HG03135 (cell line): Measurements from ENCODE around the gene PYROXD2.
"Not testable (repeated sequence)": the region's sequence is repeated elsewhere in the genome, so short reads cannot be mapped to it uniquely, and the experiment has no call there.

Experiments
- ATAC-seq: cut with Tn5 transposase; IDR thresholded peaks from one replicate; pipeline ENCODE4 v1.9.1; 2021; ENCODE audit warnings: mild to moderate bottlenecking, moderate library complexity; ENCODE audit not compliant: unreplicated experiment

PYROXD2 gene

DNA sequence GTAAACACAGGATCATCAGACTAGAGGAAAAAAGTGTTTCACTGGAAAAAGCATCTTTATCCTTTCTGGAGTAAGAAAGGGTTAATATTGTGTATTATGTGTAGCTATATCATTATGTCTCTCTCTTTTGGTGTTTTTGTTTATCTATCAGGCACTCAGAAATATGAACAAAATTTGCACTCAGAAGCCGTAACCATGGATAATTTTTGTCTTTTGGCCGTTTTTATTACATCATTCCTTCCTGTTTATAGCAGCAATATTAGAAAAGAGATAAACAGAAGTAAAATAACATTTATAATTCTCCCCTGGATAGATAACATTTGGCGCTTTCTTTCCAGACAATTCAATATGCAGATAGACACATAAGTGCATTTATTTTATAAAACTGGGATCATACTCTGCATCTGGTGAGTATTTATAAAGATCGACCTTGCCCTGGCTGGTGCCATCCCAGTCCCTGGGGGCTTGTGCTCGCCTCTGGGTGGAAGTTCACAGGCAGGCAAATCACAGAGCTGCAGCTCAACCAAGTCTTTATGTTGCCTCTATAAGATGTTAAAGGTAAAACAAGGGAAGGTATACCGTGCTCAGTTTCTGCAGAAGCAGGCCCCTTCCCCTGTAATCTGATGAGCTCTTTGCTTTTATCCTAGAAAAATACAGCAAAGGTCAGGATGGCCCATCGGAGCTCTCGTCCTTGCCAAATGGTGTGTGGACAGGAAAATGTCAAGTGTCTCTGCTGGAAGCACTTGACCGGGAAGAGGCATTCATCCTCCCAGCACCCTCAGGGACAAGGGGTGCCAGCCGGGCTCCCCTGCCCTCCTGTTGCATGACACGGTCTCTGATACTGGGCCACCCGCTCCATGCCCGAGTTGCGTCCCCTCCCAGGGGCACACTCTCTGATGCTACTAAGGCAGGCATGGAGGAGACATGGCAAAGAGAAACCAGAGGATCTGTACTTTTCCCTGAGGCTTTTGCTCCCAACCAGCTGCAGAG, 43.9 kb downstream of the PYROXD2 start:
- ATAC-seq = no peak

DNA sequence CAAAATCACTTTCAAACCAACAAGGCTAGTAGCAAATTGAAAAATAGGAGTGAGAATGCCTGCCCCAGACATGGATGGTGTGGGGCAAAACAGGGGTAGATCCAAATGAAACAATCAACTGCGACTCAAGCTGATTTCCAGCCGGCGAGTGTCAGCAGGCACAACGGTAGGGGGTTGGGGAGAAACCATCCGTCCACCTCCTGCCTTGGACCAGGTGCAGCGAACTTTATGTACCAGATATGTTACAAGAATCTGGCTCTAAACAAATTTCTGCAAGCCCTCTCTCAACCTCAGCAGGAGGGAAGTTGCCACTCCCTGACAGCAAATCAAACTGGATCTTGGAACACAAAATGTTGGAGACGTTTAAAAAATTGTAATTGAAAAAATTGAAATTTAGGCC, 45.2 kb downstream of the PYROXD2 start:
- ATAC-seq = no peak

DNA sequence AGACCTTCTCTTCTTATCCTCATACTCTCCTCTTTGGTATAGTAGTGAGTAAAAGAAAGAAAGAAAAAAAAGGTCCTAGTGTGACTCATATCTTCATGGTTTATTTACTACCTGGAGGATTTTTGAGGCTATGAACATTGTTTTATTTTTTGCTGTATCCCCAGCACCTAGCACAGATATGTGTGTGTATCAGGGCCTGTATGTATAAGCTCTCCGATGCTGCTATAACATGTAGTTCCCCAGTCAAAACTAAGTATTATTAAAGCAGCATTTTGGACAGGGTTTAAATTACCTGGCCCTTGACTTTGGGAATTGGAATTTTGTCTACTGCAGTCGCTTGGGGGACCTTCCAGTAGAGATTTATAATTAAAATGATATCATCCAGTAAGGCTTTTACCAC, 46.3 kb downstream of the PYROXD2 start:
- no peak for ATAC-seq

DNA sequence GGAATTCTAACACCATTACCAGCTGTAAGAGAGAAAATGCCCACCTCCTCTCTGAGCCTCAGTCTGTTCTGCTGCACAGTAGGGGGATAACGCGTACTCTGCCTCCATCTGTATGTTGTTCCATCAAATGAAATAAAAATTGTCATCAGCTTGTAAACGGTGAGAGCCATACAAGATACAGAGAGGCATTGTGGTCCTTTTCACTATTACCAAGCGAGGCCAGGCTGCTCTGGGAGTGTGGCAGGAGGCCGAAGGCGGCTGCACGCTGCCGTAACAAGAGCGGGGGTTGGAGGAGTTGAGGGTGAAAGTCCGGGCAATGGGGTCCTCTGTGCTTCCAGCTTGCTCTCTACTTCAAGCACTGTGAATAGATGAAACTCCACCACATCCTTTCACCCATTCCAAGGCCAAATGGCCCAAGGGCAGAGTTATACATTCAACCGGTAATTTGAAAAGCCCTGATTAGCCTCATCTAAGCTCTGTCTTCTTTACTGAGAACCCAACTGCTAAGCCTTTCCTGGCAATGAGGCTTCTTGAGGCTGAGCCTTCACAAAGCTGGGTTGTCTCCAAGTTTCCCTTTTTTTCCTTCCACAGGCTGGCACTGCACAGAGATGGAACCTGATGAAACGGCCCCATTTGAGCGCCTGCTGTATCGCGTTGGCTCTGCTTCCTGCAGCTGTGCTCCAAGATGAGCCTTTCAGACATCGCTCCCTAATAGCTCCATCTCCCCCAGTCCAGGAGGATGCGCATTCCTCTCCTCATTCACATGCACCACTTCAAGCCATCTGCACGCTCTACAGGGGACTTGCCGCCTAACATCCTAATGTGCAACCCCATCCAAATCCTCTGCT, 47.2 kb downstream of the PYROXD2 start:
- no peak for ATAC-seq

DNA sequence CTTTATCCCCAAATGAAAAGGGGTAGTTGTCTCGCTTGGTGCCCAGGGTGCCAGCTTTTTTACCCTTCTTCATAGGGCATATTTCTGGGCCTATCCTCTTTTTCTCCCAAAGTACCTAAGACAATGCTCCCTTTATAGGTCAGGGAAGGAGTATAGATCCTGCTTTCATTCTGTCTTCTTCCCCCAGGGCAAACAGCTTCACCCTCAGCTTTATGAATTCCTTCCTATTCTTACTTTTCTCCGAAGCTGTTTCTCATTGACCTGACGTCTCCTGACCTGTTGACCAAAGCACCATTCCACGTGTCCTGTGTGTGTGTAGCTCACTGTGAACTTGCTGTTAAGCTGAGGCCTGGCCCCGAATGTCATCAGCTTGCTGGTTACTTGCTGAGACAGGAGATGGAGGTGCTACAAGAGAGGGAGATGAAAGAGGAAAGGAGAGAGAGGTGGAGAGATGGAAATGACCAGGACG, 48.9 kb downstream of the PYROXD2 start:
- no peak for ATAC-seq

DNA sequence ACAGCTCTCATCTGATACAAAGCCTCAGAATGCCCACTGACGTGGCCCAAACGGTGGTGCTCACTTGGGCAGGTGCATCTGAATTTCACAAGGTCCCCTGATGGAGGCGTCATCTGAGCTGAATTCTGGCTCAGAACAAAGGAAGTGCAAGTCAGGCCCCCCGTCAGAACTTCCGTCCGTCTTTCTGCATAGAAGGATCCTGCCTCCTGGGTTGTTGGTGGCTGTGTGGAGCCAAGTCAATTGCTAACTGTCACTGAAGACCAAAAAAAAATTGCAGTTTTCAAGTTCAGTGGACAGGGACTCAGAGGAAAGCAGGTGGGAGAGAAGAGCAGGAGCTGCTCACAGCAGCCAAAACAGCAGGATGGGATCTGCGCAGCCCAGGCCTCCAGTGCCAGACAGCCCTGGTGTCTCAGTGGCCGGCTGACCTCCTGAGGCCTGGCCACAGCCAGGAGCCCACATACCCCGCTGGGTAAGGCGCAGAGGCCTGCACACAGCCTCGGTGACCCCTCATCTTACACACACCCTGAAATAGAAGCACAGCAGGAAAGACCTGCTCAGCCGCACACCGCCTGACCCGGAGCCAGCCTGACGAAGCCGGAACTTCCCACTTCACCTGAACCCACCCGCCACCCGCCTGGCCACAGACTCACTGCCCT, 49.4 kb downstream of the PYROXD2 start:
- ATAC-seq = no peak

DNA sequence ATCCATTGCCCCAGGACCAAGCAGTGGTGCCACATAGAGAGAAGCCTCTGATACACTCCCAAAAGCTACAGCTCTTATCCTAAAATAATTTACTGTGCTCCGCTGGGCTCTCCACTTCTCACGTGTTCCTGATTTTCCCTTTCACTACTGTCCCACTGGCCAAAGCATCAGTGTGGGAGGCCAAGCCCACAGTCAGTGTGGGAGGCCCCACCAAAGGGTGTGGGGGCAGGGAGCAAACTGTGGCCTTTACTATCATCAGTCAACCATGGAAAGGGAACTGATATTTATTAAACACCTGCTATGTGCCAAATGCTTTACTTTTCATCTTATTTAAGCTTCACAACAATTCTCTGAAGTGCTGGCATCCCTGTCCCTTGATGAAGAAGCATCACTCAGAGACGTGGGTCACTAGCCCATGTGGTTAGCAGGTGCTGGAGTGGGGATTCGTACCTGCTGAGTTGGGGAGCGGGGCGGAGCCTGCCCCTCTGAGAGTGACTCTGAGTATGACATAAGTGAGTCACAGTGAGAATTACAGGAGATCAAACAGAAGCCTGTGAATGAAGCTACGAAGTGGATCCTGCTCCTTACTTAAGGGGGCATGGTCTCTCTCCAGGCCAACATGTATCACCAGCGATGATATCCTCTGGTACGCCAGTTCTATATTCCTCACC, 50.4 kb downstream of the PYROXD2 start:
- ATAC-seq = no peak

DNA sequence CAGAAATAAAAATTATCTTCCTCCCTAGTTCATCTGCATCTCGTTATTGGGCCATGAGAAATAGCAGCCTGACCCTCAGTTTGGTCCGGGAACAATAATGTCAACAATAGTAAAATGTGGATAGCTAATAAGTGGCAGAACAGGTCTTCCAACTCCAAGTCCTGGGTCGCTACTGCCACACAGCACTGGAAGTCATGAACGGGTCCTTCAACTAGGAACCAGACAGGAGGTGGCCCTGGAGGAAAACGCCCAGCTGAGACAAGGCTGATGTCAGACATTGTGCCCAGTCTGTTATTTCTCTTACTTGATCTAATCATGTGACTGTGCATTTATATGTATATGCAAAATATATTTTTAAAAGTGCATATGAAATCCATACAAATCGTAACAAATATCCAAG, 51.8 kb downstream of the PYROXD2 start:
- no peak for ATAC-seq

DNA sequence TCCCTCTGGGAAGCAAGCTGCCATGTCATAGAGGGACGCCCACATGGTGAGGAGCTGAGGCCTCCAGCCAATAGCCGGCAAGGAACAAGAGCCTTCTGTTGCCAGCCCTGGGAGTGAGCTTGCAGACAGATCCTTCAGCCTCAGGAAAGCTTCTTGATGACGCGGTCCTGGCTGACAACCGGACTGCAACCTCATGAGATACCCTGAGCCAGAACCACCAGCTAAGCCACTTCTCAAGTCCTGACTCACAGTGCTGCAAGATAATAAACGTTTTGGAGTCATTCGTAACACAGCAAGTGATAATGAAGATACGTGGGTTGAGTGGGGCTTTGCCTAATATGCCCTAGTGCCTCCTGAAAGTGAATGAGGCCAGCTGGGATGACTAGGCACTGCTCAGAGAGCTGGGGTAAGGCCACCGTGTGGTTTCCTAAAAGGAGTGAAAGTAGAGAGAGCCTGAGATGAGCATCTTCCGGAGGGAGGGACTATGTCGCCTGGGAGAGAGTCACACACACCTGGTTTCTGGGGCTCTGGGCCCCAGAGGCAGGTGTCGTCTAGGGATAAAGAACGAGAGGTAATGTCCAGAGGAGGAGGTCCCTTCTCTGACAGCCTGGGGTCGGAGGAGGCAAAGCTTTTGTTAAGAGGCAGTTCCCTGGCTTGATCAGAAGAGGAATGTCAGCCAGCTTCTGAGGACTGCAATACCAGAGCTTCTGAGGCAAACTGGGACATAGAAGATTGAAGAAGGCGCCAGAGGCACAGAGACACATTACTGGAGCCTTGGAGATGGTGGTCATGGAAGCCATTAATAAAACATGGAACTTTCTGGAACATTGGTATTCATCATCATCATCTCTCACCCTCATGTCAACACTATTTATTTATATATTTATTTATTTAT, 53.6 kb downstream of the PYROXD2 start:
- ATAC-seq = no peak

DNA sequence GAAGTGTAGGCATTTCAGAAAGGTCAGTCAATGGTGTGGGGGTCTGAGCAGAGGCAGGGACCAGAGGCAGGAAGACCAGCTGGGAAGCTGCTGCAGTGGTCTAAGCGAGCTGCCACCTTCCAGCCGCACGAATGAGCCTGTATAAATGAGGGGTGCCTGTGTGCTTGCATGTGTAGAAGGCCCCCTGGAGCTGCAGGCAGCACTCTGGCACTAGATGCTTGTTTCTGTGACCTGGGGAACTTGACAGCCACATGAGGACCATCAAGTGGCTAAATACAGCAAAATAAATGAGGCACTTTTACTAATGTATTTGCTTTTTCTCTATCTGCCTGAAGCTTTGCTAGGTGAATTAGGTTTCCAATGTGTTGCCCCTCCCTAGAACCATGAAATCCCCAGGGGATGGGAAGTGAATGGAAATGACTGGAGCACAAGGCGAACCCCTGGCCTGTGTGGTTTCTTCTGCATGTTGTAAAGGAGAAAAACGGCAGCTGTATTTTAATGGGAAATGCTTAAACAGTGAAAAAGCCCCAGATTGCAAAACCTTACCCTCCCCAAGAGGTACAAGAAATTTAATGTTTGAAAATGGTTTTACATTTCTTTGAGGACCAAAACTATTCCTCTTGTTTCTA, 57.7 kb downstream of the PYROXD2 start:
- ATAC-seq = no peak

DNA sequence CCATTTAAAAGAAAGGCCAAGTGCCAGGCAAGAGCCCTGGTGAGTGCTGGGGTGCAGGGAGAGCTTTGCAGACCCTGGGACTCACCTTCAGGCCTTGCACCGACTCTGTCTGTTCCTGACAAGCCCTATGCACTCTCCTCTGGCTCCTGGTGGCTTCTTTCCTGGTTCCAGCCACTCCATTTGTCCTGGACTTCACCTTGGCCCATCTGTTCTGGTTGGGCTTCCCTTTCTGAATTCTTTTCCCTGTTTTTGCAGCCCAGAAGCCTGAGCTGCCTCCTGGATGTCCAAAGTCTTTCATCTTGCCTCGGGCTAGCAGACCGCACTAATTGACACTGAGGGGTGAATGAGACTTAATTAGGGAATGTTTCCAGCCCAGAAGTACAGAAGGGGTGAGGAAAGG, 60.5 kb downstream of the PYROXD2 start:
- no peak for ATAC-seq

DNA sequence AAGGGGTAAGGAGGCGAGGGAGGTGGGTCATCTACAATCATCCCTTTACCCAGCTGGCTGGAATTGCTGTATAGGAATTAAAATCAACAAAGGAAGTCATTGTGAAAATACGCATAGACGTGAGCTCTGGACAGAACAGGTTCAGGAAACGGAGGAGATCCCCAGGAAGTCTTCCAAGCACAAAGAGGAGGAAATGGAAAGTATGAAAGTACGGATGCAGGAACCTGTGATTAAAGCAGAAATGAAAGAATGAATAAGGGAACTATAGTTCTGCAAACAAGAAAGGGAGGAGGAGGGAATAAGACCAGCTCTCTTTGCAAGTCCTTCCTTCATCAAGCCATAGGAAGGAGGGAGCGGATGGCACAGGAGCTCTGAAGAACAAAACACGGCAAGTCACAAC, 61.8 kb downstream of the PYROXD2 start:
- no peak for ATAC-seq

DNA sequence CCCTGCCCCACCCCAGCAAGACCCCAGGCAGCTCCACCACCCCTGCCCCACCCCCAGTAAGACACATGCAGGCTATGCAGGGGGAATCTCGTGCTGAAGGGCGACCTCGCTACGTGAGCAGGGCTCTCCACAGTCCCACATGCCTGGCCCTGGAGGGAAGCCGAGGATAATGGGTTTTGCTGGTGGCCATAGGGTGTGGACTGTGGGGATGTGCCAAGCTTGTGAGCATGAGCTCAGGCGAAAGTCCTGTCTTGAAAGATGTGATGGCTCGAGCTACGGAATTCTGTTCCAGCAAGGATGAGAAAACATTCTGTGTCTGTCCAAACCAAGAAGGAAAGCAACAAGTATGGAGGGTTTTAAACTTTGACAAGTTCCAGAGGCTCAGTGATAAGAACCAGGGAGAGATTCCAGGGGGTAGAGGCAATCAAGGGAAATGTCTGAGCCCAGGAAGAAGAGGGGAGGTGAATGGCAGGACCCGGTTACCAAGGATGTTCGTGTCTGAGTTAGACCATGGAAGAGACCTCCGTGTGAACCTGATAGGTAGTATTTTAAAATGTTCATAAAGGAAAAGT, 63.1 kb downstream of the PYROXD2 start:
- no peak for ATAC-seq

DNA sequence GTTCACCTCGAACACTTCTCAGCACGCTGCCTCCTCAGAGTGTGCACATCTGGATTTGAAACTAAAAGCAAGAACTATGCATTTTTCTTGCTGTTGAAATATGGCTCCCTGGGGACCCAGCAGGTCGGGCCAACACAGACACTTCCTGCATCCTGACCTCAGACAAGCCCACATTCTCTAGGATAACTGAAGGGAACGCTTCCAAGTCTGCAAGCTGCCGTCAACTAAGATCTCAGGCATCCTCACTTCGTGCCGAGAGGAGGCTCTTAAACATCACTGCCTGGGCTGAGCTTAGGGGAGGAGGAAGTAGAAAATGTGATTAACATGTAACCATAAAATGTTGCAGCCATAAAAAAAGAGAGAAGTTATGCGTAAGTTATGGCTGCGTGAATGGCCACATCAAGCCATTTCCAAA, 65.5 kb downstream of the PYROXD2 start:
- no peak for ATAC-seq

DNA sequence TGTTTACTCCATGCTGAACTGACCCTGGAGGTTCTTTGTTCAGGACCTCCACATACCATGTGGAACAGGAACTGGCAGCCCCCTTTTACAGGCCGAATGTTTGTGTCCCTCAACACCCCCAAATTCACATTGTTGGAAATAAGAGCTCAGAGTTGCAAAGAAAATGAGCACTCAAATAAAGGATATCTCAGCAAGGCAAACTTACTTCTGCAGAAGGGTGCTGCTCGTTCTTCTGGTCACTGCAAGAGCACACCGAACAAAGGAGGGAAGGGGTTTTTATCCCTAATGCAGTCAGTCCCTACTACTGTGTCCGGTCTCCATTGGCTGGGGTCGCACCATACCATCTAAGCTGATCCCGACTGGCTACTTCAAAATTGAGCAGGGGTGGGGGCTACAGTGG, 68.1 kb downstream of the PYROXD2 start:
- ATAC-seq = no peak

DNA sequence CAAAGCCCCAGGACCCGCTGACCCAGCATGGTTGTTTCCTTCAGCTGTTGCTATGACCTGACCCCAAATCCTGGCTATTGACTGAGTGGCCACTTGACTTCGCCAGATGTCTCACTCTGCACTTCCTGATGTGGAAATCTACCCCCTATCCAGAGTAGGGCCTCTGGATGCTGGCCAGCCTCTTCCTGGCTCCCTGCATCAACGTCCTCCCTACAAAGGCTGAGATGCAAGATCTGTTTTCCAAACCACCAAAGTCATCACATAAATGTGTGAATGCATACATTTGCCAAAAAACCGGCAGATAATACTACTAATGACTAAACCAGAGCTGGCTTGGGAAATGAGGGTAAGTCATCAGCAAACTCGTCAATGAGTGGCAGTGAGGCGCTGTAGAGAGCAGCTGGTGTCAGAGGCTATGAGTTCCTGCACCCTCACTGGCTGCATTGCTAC, 70.4 kb downstream of the PYROXD2 start:
- no peak for ATAC-seq

DNA sequence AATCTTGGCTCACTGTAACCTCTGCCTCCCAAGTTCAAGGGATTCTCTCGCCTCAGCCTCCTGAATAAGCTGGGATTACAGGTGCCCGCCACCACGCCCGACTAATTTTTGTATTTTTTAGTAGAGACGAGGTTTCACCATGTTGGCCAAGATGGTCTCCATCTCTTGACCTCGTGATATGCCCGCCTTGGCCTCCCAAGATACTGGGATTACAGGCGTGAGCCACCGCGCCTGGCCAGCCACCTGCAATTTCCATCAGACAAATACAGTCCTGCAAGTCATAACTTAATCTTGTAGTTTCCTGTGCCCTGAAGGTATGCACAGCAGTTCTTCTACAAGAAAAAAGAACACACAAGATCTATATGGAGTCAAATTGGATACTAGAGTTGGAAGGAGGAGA, 73.3 kb downstream of the PYROXD2 start:
- not testable (repeated sequence) for ATAC-seq

DNA sequence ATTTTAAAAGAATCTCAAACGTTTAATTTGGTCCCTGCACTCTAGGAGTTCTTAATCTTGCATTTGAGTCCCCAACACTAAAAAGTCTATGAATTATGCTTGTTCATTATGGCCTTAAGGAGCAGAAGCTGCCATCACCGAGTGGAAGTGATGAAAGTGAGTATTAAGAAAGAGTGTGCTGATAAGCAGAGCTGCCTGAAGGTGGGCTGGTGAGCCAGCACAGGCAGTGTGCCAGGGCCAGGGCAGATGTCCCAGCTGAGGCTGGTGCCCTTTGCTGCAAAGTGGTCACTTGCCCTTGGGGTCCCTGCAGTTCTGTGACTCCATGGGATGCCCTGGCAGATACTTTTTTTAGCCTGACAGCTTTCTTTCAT, 74.1 kb downstream of the PYROXD2 start:
- ATAC-seq = no peak
